H9 (cell line): ENCODE data around the gene TAF1C. TPM values are rescaled to one million over a fixed set of nuclear protein-coding genes. Genes with fewer than 3 reads are reported as not detected.

Experiments used
- DNase-seq: peaks from one replicate; pipeline ENCODE4 v3.0.0-alpha.2; 2017
- H2AFZ ChIP-seq: one replicate; pipeline ENCODE4 v1.6.1; 2013; ENCODE audit warnings: mild to moderate bottlenecking, low read length, control low read depth, moderate library complexity
- H2AK5ac ChIP-seq: 2 replicates; pipeline ENCODE4 v1.6.1; 2013; ENCODE audit warnings: low read length, control low read depth, mixed read lengths; ENCODE audit not compliant: insufficient read length
- H2BK120ac ChIP-seq: one replicate; pipeline ENCODE4 v1.6.1; 2013; ENCODE audit warnings: low read depth, mild to moderate bottlenecking, low read length, control low read depth, inconsistent platforms; ENCODE audit not compliant: poor library complexity, severe bottlenecking
- H2BK12ac ChIP-seq: 2 replicates; pipeline ENCODE4 v1.6.1; 2013; ENCODE audit warnings: low read length, control low read depth, mixed read lengths, low read depth; ENCODE audit not compliant: insufficient read length
- H2BK15ac ChIP-seq: 2 replicates; pipeline ENCODE4 v1.6.1; 2013; ENCODE audit warnings: low read depth, low read length, control low read depth
- H2BK20ac ChIP-seq: one replicate; pipeline ENCODE4 v1.6.1; 2013; ENCODE audit warnings: low read depth, mild to moderate bottlenecking, low read length, control low read depth, inconsistent platforms; ENCODE audit not compliant: poor library complexity, severe bottlenecking
- H2BK5ac ChIP-seq: 2 replicates; pipeline ENCODE4 v1.6.1; 2013; ENCODE audit warnings: low read length, control low read depth, mixed read lengths; ENCODE audit not compliant: insufficient read length
- H3K14ac ChIP-seq: 2 replicates; pipeline ENCODE4 v1.6.1; 2013; ENCODE audit warnings: low read length, control low read depth; ENCODE audit not compliant: insufficient read depth
- H3K18ac ChIP-seq: 2 replicates; pipeline ENCODE4 v1.6.1; 2013; ENCODE audit warnings: low read depth, mild to moderate bottlenecking, mixed read lengths, low read length, control low read depth; ENCODE audit not compliant: insufficient read length
- H3K23ac ChIP-seq: 2 replicates; pipeline ENCODE4 v1.6.1; 2013; ENCODE audit warnings: low read length, control low read depth, mixed read lengths, low read depth; ENCODE audit not compliant: insufficient read length
- H3K23me2 ChIP-seq: 2 replicates; pipeline ENCODE4 v1.6.1; 2013; ENCODE audit warnings: low read depth, mild to moderate bottlenecking, mixed read lengths, low read length, control low read depth; ENCODE audit not compliant: insufficient read length, poor library complexity, severe bottlenecking
- H3K27ac ChIP-seq: 2 replicates; pipeline ENCODE4 v1.5.1; 2013; ENCODE audit warnings: low read length, control low read depth, mixed read lengths, low read depth; ENCODE audit not compliant: insufficient read length
- H3K27me3 ChIP-seq: 2 replicates; pipeline ENCODE4 v1.6.1; 2013; ENCODE audit warnings: low read length, control low read depth, inconsistent platforms; ENCODE audit not compliant: insufficient read depth
- H3K4ac ChIP-seq: 2 replicates; pipeline ENCODE4 v1.6.1; 2013; ENCODE audit warnings: low read depth, mild to moderate bottlenecking, control low read depth, inconsistent platforms, low read length, moderate library complexity
- H3K4me1 ChIP-seq: 2 replicates; pipeline ENCODE4 v1.6.1; 2013; ENCODE audit warnings: low read length, control low read depth, inconsistent platforms; ENCODE audit not compliant: insufficient read depth
- H3K4me2 ChIP-seq: 2 replicates; pipeline ENCODE4 v1.6.1; 2013; ENCODE audit warnings: low read length, control low read depth, mixed read lengths; ENCODE audit not compliant: insufficient read length, insufficient read depth
- H3K56ac ChIP-seq: 2 replicates; pipeline ENCODE4 v1.6.1; 2013; ENCODE audit warnings: low read depth, mild to moderate bottlenecking, mixed read lengths, low read length, control low read depth; ENCODE audit not compliant: insufficient read length
- H3K79me1 ChIP-seq: 2 replicates; pipeline ENCODE4 v1.6.1; 2013; ENCODE audit warnings: low read depth, mild to moderate bottlenecking, moderate library complexity, low read length, control low read depth, inconsistent platforms; ENCODE audit not compliant: insufficient read depth, poor library complexity, severe bottlenecking
- H3K79me2 ChIP-seq: 2 replicates; pipeline ENCODE4 v1.6.1; 2013; ENCODE audit warnings: low read length, control low read depth, inconsistent platforms; ENCODE audit not compliant: insufficient read depth
- H3K9ac ChIP-seq: 2 replicates; pipeline ENCODE4 v1.6.1; 2013; ENCODE audit warnings: low read length, control low read depth, mixed read lengths; ENCODE audit not compliant: insufficient read length; ENCODE audit errors: extremely low read depth
- H3K9me3 ChIP-seq: one replicate; pipeline ENCODE4 v1.6.1; 2013; ENCODE audit warnings: low read depth, low read length, inconsistent platforms; ENCODE audit not compliant: control insufficient read depth
- H3T11ph ChIP-seq: one replicate; pipeline ENCODE4 v1.6.1; 2013; ENCODE audit warnings: mild to moderate bottlenecking, low read length, control low read depth, inconsistent platforms
- H4K20me1 ChIP-seq: one replicate; pipeline ENCODE4 v1.6.1; 2013; ENCODE audit not compliant: control insufficient read depth, insufficient read length, insufficient read depth
- H4K5ac ChIP-seq: 2 replicates; pipeline ENCODE4 v1.6.1; 2013; ENCODE audit warnings: low read depth, mild to moderate bottlenecking, mixed read lengths, low read length, control low read depth; ENCODE audit not compliant: insufficient read length
- H4K8ac ChIP-seq: replicated peaks from 2 replicates; pipeline ENCODE4 v1.6.1; 2013; ENCODE audit warnings: low read length, control low read depth, mixed read lengths, low read depth; ENCODE audit not compliant: insufficient read length
- H4K91ac ChIP-seq: 2 replicates; pipeline ENCODE4 v1.6.1; 2013; ENCODE audit warnings: low read depth, mild to moderate bottlenecking, moderate library complexity, mixed read lengths, low read length, control low read depth; ENCODE audit not compliant: insufficient read length
- H3K27ac Mint-ChIP-seq, 3 experiments: 2 replicates in 2 of 3; 3 replicates in 1 of 3; pipeline ENCODE4 v1.8.0; 2020 to 2021; ENCODE audit warnings: mixed read lengths in 3 of 3, mild to moderate bottlenecking in 1 of 3, moderate library complexity in 1 of 3
- H3K27me3 Mint-ChIP-seq: 2 replicates; pipeline ENCODE4 v1.8.0; 2021; ENCODE audit warnings: low read depth, mild to moderate bottlenecking, moderate library complexity, mixed read lengths
- H3K36me3 Mint-ChIP-seq, 3 experiments: 2 replicates in 2 of 3; 3 replicates in 1 of 3; pipeline ENCODE4 v1.8.0; 2020 to 2021; ENCODE audit warnings: low read depth in 3 of 3, mixed read lengths in 3 of 3; ENCODE audit not compliant: insufficient read depth in 1 of 3
- H3K4me1 Mint-ChIP-seq, 2 experiments: 2 replicates each; pipeline ENCODE4 v1.8.0; 2020; ENCODE audit warnings: mixed read lengths in 2 of 2
- H3K4me3 Mint-ChIP-seq, 2 experiments: 2 replicates in 1 of 2; 3 replicates in 1 of 2; pipeline ENCODE4 v1.8.0; 2020 to 2021; ENCODE audit warnings: mild to moderate bottlenecking in 2 of 2, mixed read lengths in 2 of 2, moderate library complexity in 1 of 2
- H3K9me3 Mint-ChIP-seq, 2 experiments: 2 replicates in 1 of 2; 3 replicates in 1 of 2; pipeline ENCODE4 v1.8.0; 2020; ENCODE audit warnings: mild to moderate bottlenecking in 2 of 2, mixed read lengths in 2 of 2, moderate library complexity in 1 of 2
- WGBS: extraction: QIAGEN DNeasy Blood & Tissue Kit; methylation state at CpG from one replicate; pipeline ENCODE4 v1.1.7; 2013; ENCODE audit warnings: missing lambda C conversion rate, low lambda C conversion rate, mixed read lengths; ENCODE audit not compliant: insufficient read length; ENCODE audit errors: extremely low coverage; 5-methylcytosine and 5-hydroxymethylcytosine counted together
- total RNA-seq: library from RNA; stranded (reverse); gene quantifications from 2 replicates; pipeline ENCODE4 v1.2.1, GENCODE V29; 2021
- TF ChIP-seq, protein P1 (sequence below): fragments of 200-600 bp; sonication (generic); conservative IDR thresholded peaks from 3 replicates; pipeline ENCODE4 v1.8.0; 2021; ENCODE audit warnings: antibody characterized with exemption, mild to moderate bottlenecking

TAF1C gene
- total RNA-seq, 1 experiment from 2014 or later = 78.6 TPM

- Histone ChIP-seq H3T11ph (no peak overlapping the region), H2BK15ac (no peak overlapping the region), H3K14ac (no peak overlapping the region), H3K9me3 (no peaks in the 10 kb centered on the region), H2BK20ac (no peak overlapping the region), H4K8ac (no peak overlapping the region), H3K23me2 (no peaks in the 10 kb centered on the region), H2AK5ac (no peak overlapping the region), H2BK120ac (no peak overlapping the region), H3K4ac (no peak overlapping the region), H2AFZ (no peak overlapping the region), H3K9ac (no peak overlapping the region), H2BK12ac (no peak overlapping the region), H3K79me1 (no peaks in the 10 kb centered on the region), H3K79me2 (no peaks in the 10 kb centered on the region), H3K4me1 (no peaks in the 10 kb centered on the region), H3K27ac (no peak overlapping the region), H2BK5ac (no peak overlapping the region), H3K27me3 (no peaks in the 10 kb centered on the region), H4K91ac (no peak overlapping the region), H4K5ac (no peak overlapping the region), H3K18ac (no peak overlapping the region), H4K20me1 (no peaks in the 10 kb centered on the region), H3K4me2 (no peak overlapping the region), H3K23ac (no peak overlapping the region), H3K56ac (no peak overlapping the region)
- no peak overlapping the region for H3K27ac Mint-ChIP-seq
- H3K4me3 Mint-ChIP-seq = no peak overlapping the region
- H3K27me3 Mint-ChIP-seq = peaks cover 2% of the 10 kb centered on the region
- WGBS = no CpG with 5 or more reads among the region's 3 CpGs
- H3K36me3 Mint-ChIP-seq = no peaks in the 10 kb centered on the region
- TF ChIP-seq, protein P1, sequence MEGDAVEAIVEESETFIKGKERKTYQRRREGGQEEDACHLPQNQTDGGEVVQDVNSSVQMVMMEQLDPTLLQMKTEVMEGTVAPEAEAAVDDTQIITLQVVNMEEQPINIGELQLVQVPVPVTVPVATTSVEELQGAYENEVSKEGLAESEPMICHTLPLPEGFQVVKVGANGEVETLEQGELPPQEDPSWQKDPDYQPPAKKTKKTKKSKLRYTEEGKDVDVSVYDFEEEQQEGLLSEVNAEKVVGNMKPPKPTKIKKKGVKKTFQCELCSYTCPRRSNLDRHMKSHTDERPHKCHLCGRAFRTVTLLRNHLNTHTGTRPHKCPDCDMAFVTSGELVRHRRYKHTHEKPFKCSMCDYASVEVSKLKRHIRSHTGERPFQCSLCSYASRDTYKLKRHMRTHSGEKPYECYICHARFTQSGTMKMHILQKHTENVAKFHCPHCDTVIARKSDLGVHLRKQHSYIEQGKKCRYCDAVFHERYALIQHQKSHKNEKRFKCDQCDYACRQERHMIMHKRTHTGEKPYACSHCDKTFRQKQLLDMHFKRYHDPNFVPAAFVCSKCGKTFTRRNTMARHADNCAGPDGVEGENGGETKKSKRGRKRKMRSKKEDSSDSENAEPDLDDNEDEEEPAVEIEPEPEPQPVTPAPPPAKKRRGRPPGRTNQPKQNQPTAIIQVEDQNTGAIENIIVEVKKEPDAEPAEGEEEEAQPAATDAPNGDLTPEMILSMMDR = no peak
- DNase-seq = no peak
- H3K9me3 Mint-ChIP-seq = no peaks in the 10 kb centered on the region
- peaks cover 12 to 19% of the 10 kb centered on the region in 2 experiments for H3K4me1 Mint-ChIP-seq
Observed at GRCh38 chr16:84224554-84224953, 37.7 kb upstream of the TAF1C start.
